Measurements from ENCODE around the gene NDUFB4. TPM values are rescaled to one million over a fixed set of nuclear protein-coding genes. Genes with fewer than 3 reads are reported as not detected.
"Not testable (repeated sequence)": the region's sequence is repeated elsewhere in the genome, so short reads cannot be mapped to it uniquely, and the experiment has no call there.

Gene NDUFB4
- total RNA-seq, 1 donor from 2014 or later: 60.2 TPM

DNA sequence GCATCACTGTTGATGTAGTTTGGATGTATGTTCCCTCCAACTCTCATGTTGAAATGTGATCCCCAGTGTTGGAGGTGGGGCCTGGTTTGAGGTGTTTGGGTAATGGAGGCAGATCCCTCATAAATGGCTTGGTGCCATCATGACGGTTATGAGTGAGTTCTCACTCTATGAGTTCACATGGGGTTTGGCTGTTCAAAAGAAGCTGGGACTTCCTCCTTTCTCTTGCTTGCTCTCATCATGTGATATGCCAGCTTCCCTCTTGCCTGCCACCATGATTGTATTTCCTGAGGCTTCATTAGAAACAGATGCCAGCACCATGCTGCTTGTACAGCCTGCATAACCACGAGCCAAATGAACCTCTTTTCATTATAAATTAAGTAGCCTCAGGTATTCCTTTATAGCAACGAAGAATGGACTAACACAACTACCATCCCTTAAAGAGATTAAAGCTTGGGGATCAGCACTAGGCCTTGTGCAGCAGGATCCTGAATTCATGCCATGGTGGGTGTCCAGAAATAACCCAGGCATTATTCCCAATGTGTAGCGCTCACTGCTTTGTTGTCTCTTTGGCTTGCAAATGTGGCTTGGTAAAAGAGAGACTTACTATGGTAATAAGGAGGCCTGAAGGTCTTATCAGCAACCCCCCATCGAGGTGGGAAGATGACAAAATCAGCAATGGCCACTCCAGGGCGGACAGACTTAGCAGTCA, 41.9 kb downstream of the NDUFB4 start:
- no peak for DNase-seq

DNA sequence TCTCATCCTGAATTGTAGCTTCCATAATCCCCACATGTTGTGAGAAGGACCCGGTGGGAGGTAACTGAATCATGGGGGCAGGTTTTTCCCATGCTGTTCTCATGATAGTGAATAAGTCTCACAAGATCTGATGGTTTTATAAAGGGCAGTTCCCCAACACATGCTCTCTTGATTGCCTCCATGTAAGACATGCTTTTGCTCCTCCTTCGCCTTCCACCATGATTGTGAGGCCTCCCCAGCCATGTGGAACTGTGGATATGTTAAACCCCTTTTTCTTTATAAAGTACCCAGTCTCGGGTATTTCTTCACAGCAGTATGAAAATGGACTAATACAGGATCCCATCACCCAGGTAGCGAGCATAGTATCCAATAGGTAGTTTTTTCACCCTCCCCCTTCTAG, 42.7 kb downstream of the NDUFB4 start:
- not testable (repeated sequence) for DNase-seq

DNA sequence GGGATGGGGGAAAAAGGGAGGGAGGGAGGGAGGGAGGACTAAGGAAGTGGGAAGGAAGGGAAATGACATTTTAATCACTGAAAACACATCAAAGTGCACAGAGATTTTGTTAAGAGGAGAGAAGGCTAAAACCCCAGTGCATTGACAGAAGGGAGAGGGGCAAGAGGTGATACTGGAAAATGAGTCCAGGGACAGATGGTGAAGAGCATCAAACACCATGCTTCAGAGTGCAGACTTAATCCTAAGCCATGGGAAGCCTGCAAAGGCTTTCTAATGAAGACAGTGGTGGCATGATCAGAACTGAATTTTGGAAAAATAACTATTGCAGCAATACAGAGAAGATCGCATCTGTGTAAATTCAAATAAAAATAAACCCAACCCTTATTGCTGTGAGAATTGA, 44.1 kb downstream of the NDUFB4 start:
- DNase-seq: no peak

DNA sequence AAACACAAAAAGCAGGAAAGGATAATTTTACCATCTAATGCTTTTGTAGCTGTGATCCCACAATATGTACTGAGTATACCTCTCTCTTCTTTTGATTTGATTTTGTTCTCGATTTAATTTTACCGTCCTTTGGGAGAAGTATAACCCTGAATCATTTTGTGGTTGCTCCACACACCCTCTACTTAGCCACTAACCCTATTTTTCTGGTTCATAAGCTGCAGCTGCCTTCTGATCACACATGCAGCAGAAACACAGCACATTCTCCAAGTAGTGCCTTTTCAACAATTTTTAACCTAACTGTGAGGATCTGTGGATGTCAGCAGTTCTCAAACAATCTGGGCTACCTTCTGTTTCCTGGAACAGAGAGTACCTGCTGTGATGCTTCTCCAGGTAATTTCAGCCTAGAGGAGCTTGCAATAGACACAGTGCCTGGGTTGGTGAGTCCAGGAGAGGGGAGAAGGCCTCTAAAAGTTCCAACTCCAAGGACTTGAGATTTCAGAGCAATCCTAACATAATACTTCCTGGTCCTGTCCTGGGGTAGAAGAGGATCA, 45.6 kb downstream of the NDUFB4 start:
- DNase-seq: no peak

DNA sequence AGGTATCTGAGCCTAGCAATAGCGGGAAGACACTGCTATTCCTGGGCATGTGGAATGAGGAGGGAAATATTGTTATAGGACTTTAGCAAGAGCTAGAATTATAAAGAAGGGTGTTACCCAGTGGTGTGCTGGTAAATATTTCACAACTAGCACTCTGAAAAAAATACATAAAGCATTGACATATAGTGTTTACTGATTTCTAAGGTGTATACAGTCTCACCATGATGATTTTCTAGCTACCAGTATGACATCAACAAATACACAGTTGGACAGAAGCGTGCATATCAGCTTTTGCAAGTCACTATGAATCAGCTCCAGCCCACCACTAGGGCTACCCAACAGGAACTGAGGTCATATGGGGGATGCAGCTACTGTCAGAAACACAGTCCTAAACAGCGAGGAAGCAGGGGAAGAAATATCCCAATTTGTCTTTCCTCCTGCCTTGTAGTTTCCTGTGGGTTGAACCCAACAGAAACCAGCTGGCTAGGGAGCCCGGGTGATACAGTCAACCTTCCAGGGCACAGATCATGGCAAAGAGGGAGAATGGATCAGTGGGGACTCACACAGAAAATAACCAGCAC, 46.3 kb downstream of the NDUFB4 start:
- DNase-seq: no peak

DNA sequence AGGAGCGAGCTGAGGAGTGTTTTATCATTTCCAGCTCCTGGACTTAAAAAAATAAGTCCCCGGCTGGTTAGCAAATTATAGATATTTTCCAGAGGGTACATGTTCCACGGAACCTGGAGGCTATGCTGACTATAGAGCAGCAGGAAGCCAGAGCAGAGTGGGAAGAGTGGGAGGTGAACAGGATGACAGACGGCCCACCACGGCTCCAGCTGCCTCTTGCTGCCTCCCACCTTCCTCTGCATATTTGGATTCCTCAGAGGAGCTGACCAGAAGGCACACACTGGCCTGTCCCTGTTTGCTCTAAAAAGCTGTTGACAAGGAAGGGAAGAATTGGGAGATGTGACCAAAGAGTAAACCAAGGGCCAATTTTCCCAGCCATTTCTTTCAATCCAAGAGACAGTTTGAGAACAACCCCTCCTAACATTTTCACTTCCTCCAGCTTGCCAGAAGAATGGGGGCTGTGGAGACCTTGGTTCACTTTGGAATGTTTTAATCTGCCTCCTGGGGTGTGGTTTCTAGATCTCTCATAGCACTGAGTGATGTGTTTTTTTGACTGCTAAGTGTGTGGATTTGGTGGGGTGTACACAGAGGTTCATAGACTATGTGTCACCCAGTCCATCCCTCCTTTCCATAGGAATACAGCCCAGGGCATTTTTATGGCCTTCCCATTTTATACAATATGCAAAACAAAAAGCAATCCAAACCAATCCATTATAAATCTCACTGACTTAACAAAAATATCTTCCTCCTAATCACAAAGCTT, 49.1 kb downstream of the NDUFB4 start:
- no peak for DNase-seq

DNA sequence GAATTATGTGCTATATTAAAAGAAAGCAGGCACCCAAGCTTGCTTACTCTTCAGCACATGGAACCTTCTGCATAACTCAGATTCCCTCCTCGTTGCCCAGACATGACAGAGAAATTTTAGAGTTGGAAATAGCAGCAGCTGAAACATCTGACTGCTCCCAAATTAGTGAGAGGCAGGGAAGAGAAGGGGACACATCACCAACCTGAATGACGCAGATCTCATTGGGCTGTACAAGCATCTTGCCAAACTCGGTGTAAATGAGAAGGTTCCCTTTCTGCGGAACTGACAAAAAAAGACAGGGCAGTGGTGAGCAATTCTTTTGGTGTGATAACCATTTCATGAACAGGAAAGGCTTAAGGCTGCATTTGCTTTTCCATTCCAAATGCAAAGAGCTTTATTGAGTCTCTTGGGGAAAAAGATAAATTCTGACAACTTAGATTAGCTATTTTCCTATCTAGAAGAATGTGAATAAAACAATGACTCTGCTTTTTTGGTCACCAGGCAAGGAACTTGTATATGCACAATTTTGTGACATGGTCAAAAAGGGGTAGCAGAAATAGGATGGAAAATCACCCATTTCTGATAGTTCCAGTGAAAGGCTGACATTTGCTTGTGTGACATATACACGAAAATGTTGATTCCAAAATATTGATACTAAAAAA, 50.8 kb downstream of the NDUFB4 start:
- DNase-seq: no peak

DNA sequence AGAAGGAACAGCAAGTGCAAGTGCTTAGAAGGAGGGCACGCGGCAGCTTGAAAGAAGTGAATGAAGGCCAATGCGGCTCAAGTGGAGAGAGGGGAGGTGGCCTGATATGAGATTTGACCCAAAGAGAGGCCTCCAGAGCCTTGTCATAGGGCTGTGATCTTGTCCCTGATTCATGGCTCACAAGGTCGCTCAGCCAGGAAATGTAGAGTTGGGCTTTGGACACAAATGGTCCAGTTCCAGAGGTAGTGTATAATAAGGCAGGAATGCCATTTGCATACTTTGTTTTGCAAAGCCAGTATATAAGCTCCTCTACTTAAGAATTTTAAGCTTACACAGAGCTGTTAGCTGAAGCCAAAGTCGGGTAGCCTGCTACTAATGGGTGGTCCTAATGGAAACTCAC, 52.2 kb downstream of the NDUFB4 start:
- DNase-seq: no peak

DNA sequence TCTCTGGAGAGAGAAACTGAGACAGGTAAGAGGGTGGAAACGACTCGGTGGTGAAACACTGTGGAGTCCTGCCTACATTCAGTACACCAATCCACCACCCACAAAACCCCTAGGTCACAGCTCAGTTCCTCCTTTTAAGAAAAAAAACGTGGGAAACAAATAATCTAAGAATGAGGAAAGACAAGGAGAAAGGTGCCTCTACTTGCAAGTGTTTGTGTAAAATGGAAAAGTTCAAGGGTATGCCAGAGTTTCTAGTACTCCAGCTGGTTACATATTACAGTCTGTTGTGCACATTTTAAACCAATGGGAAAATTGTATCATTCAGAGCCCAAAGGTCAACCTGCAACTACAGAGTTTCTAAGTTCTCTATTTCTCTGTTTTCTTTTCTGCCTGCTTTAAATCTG, 53.7 kb downstream of the NDUFB4 start:
- no peak for DNase-seq

DNA sequence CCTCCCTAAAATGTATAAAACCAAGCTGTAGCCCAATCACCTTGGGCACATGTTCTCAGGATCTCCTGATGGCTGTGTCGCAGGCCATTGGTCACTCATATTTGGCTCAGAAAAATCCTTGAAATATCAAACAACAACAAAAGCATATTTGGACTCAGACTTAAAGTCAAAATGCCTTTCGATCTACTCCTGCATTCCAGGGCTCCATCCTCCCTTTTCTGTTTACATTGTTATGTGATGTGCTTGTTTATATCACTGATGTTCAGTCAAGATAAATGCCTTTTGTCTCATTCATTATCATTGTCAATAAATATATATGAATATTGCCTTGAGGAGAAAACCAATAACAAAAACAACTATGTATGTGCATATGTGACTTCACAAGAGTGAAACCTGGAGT, 54.2 kb downstream of the NDUFB4 start:
- no peak for DNase-seq

Other genes with a start within 250 kb of the NDUFB4 start
- 30.5 TPM for gene LRRC58, start 247.0 kb upstream of the NDUFB4 start, total RNA-seq
- 799 TPM for gene FSTL1, start 145.3 kb upstream of the NDUFB4 start, total RNA-seq
- gene HGD, start 85.9 kb downstream of the NDUFB4 start, total RNA-seq: 2.5 TPM
- 17.3 TPM for gene RABL3, start 146.2 kb downstream of the NDUFB4 start, total RNA-seq
- gene GTF2E1, start 146.4 kb downstream of the NDUFB4 start, total RNA-seq: 21.2 TPM

All from tongue (tissue), 2 donors.